Neuronal stem cell (in vitro differentiated cells): ENCODE measurements around the gene ZNF423.

Experiments used
- DNase-seq: peaks from one replicate; pipeline ENCODE4 v3.0.0-alpha.2; 2013; ENCODE audit warnings: low spot score
- H2AFZ ChIP-seq: one replicate; pipeline ENCODE4 v1.6.1; 2013; ENCODE audit warnings: mild to moderate bottlenecking, low read length, inconsistent platforms
- H2AK5ac ChIP-seq: 2 replicates; pipeline ENCODE4 v1.6.1; 2013; ENCODE audit warnings: low read depth, mild to moderate bottlenecking, inconsistent platforms, low read length, moderate library complexity, mixed read lengths
- H2BK120ac ChIP-seq: 2 replicates; pipeline ENCODE4 v1.6.1; 2013; ENCODE audit warnings: low read depth, mild to moderate bottlenecking, inconsistent platforms, low read length, moderate library complexity, mixed read lengths
- H2BK12ac ChIP-seq: one replicate; pipeline ENCODE4 v1.6.1; 2013; ENCODE audit warnings: low read length, inconsistent platforms
- H2BK15ac ChIP-seq: 2 replicates; pipeline ENCODE4 v1.6.1; 2013; ENCODE audit warnings: mild to moderate bottlenecking, low read length, inconsistent platforms, mixed read lengths
- H2BK5ac ChIP-seq: one replicate; pipeline ENCODE4 v1.6.1; 2013; ENCODE audit warnings: inconsistent platforms, mild to moderate bottlenecking, low read length, moderate library complexity
- H3K14ac ChIP-seq: one replicate; pipeline ENCODE4 v1.6.1; 2013; ENCODE audit warnings: low read length, inconsistent platforms
- H3K18ac ChIP-seq: 2 replicates; pipeline ENCODE4 v1.6.1; 2013; ENCODE audit warnings: low read length, inconsistent platforms
- H3K23ac ChIP-seq: 2 replicates; pipeline ENCODE4 v1.6.1; 2013; ENCODE audit warnings: low read depth, mild to moderate bottlenecking, mixed read lengths, low read length, inconsistent platforms; ENCODE audit not compliant: poor library complexity
- H3K27ac ChIP-seq: replicated peaks from 3 replicates; pipeline ENCODE4 v1.5.1; 2013; ENCODE audit warnings: low read length, inconsistent platforms
- H3K27me3 ChIP-seq, 3 experiments: 2 replicates each; pipeline ENCODE4 v1.6.1; 2013; ENCODE audit warnings: low read length in 3 of 3, mild to moderate bottlenecking in 2 of 3, inconsistent platforms in 1 of 3, low read depth in 1 of 3, mixed read lengths in 1 of 3, moderate library complexity in 1 of 3; ENCODE audit not compliant: control insufficient read depth in 3 of 3, insufficient read depth in 3 of 3
- H3K36me3 ChIP-seq, 2 donors: replicated peaks in 1 of 2; 2 replicates each; pipeline ENCODE4 v1.6.1; 2013; ENCODE audit warnings: low read length in 2 of 2; ENCODE audit not compliant: control insufficient read depth in 2 of 2, insufficient read depth in 2 of 2
- H3K4ac ChIP-seq: 2 replicates; pipeline ENCODE4 v1.6.1; 2013; ENCODE audit warnings: inconsistent platforms, mild to moderate bottlenecking, low read length, moderate library complexity
- H3K4me1 ChIP-seq, 2 donors: 1 replicate in 1 of 2; 2 replicates in 1 of 2; pipeline ENCODE4 v1.6.1; 2013; ENCODE audit warnings: low read length in 2 of 2, low read depth in 1 of 2; ENCODE audit not compliant: control insufficient read depth in 2 of 2, insufficient read depth in 1 of 2
- H3K4me2 ChIP-seq: one replicate; pipeline ENCODE4 v1.6.1; 2013; ENCODE audit warnings: mild to moderate bottlenecking, low read length, inconsistent platforms; ENCODE audit not compliant: insufficient read depth, poor library complexity, severe bottlenecking
- H3K4me3 ChIP-seq, 2 donors: 2 replicates each; pipeline ENCODE4 v1.5.1; 2013; ENCODE audit warnings: low read length in 2 of 2, mild to moderate bottlenecking in 2 of 2, inconsistent platforms in 1 of 2, moderate library complexity in 1 of 2
- H3K79me1 ChIP-seq: one replicate; pipeline ENCODE4 v1.6.1; 2013; ENCODE audit warnings: low read depth, mild to moderate bottlenecking, inconsistent platforms, low read length, moderate library complexity
- H3K9ac ChIP-seq: one replicate; pipeline ENCODE4 v1.6.1; 2013; ENCODE audit warnings: mild to moderate bottlenecking, low read depth, low read length, inconsistent platforms; ENCODE audit not compliant: poor library complexity
- H3K9me3 ChIP-seq, 2 donors: replicated peaks in 1 of 2; 2 replicates each; pipeline versions ENCODE3 to v1.6.1; 2013; ENCODE audit warnings: low read length in 2 of 2, mild to moderate bottlenecking in 2 of 2, inconsistent platforms in 1 of 2, low read depth in 1 of 2, mixed read lengths in 1 of 2, moderate library complexity in 1 of 2; ENCODE audit not compliant: control insufficient read depth in 2 of 2, insufficient read depth in 1 of 2
- H4K8ac ChIP-seq: one replicate; pipeline ENCODE4 v1.6.1; 2013; ENCODE audit warnings: low read depth, mild to moderate bottlenecking, inconsistent platforms, low read length, moderate library complexity
- H4K91ac ChIP-seq: one replicate; pipeline ENCODE4 v1.6.1; 2013; ENCODE audit warnings: low read length, low read depth, mild to moderate bottlenecking, inconsistent platforms; ENCODE audit not compliant: poor library complexity
- WGBS, 2 donors: extraction: QIAGEN DNeasy Blood & Tissue Kit; methylation state at CpG; one replicate each; pipeline ENCODE4 v1.1.7; 2013; ENCODE audit warnings: missing lambda C conversion rate in 2 of 2, mixed read lengths in 1 of 2; ENCODE audit not compliant: insufficient read length in 2 of 2, insufficient replicate concordance in 1 of 2; ENCODE audit errors: extremely low coverage in 2 of 2; 5-methylcytosine and 5-hydroxymethylcytosine counted together

ZNF423 gene

GRCh38 chr16:49631187-49632041, 224.5 kb downstream of the ZNF423 start:
- Histone ChIP-seq H3K27me3 (no peaks in the 10 kb centered on the region), H3K14ac (peak overlapping the region; percentile 21), H3K79me1 (peaks cover 12% of the 10 kb centered on the region), H3K9ac (peak overlapping the region; percentile 3), H3K18ac (peak overlapping the region; percentile 40), H3K4me3 (no peak overlapping the region), H4K8ac (no peak overlapping the region), H3K23ac (no peak overlapping the region), H3K4ac (no peak overlapping the region), H3K4me1 (peaks cover 2 to 3% of the 10 kb centered on the region in 2 donors), H3K4me2 (peak overlapping the region; percentile 3), H2BK120ac (no peak overlapping the region), H2BK15ac (no peak overlapping the region), H3K9me3 (peaks cover 6 to 17% of the 10 kb centered on the region in 2 donors), H3K27ac (no peak overlapping the region), H2BK5ac (no peak overlapping the region), H2AK5ac (no peak overlapping the region), H2BK12ac (no peak overlapping the region), H4K91ac (no peak overlapping the region), H3K36me3 (peaks cover 24 to 71% of the 10 kb centered on the region in 2 donors), H2AFZ (no peak overlapping the region)
- no peak for DNase-seq
- WGBS, 2 donors = no CpG with 5 or more reads among the region's 5 CpGs

GRCh38 chr16:49630783-49631182, 225.1 kb downstream of the ZNF423 start:
- peaks cover 12% of the 10 kb centered on the region for H3K79me1 ChIP-seq
- WGBS, 2 donors = no CpG with 5 or more reads among the region's 4 CpGs

DNA sequence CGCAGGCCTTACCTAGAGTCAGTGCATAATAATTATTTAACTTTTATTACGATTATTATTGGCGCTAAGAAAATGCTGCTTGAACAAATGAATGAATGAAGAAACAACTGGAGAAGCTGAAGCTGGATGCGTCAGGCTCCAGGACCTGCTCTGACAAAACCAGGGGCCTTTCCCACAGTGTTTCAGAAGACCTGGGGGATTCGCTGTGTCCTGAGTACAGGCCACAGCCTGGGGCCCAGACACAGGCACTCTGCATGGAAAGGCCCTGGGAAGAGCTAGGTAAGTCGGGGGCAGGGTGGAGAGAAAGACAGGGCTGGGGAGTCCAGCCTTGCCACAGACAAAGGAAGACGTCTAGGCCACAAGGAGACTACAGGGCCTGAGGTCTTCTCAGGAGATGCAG, 226.1 kb downstream of the ZNF423 start:
- Histone ChIP-seq H3K27ac (no peak overlapping the region), H3K4ac (no peak overlapping the region), H3K18ac (no peak overlapping the region), H2BK5ac (no peak overlapping the region), H4K8ac (no peak overlapping the region), H3K4me3 (no peak overlapping the region), H4K91ac (no peak overlapping the region), H2AFZ (no peak overlapping the region), H3K23ac (no peak overlapping the region), H3K14ac (peak overlapping the region; percentile 31), H3K27me3 (no peaks in the 10 kb centered on the region), H2AK5ac (no peak overlapping the region), H3K79me1 (peaks cover 12% of the 10 kb centered on the region), H3K4me2 (no peak overlapping the region), H3K9me3 (peaks cover 6 to 17% of the 10 kb centered on the region in 2 donors), H2BK120ac (no peak overlapping the region), H3K4me1 (peaks cover 2 to 3% of the 10 kb centered on the region in 2 donors), H3K9ac (no peak overlapping the region), H2BK12ac (no peak overlapping the region), H3K36me3 (peaks cover 15 to 70% of the 10 kb centered on the region in 2 donors), H2BK15ac (no peak overlapping the region)
- no CpG with 5 or more reads among the region's 7 CpGs for WGBS, 2 donors
- no peak for DNase-seq

More at GRCh38 chr16:49630783-49631182, 225.1 kb downstream of the ZNF423 start:
- Histone ChIP-seq H3K18ac (no peak overlapping the region), H3K4ac (no peak overlapping the region), H3K4me1 (peaks cover 2 to 3% of the 10 kb centered on the region in 2 donors), H2AK5ac (peak overlapping the region; percentile 17), H4K91ac (no peak overlapping the region), H2BK120ac (no peak overlapping the region), H3K9me3 (peaks cover 6 to 17% of the 10 kb centered on the region in 2 donors), H3K9ac (no peak overlapping the region), H3K23ac (no peak overlapping the region), H2AFZ (no peak overlapping the region), H3K27ac (no peak overlapping the region), H3K14ac (peak overlapping the region; percentile 21), H2BK15ac (no peak overlapping the region), H3K4me2 (no peak overlapping the region), H3K36me3 (peaks cover 22 to 71% of the 10 kb centered on the region in 2 donors), H3K4me3 (no peak overlapping the region), H4K8ac (no peak overlapping the region), H3K27me3 (no peaks in the 10 kb centered on the region), H2BK12ac (no peak overlapping the region), H2BK5ac (no peak overlapping the region)
- DNase-seq = no peak

GRCh38 chr16:49628148-49628547, 227.8 kb downstream of the ZNF423 start:
- peaks cover 2 to 3% of the 10 kb centered on the region in 2 donors for H3K4me1 ChIP-seq
- H4K91ac ChIP-seq = no peak overlapping the region
- no peak for DNase-seq
- H2AFZ ChIP-seq = no peak overlapping the region
- no peak overlapping the region for H2BK120ac ChIP-seq
- peaks cover 6 to 17% of the 10 kb centered on the region in 2 donors for H3K9me3 ChIP-seq
- H3K27me3 ChIP-seq = no peaks in the 10 kb centered on the region
- H2BK5ac ChIP-seq = no peak overlapping the region
- H3K79me1 ChIP-seq = peaks cover 12% of the 10 kb centered on the region
- H2BK15ac ChIP-seq = no peak overlapping the region
- H4K8ac ChIP-seq = no peak overlapping the region
- H2AK5ac ChIP-seq = no peak overlapping the region
- no peak overlapping the region for H3K14ac ChIP-seq
- H2BK12ac ChIP-seq = no peak overlapping the region
- H3K9ac ChIP-seq = no peak overlapping the region
- no peak overlapping the region for H3K18ac ChIP-seq
- peak overlapping the region; percentile 43 for H3K23ac ChIP-seq
- 96 to 100% methylated on average over 2 of the region's 3 CpGs for WGBS, 2 donors
- H3K4me2 ChIP-seq = no peak overlapping the region
- no peak overlapping the region for H3K4ac ChIP-seq
- H3K36me3 ChIP-seq = peaks cover 14 to 71% of the 10 kb centered on the region in 2 donors
- H3K27ac ChIP-seq = no peak overlapping the region
- H3K4me3 ChIP-seq = no peak overlapping the region
